Mesenteric fat pad (tissue), 1 donor: ENCODE data around the gene GFOD2. TPM values are rescaled to one million over a fixed set of nuclear protein-coding genes. Genes with fewer than 3 reads are reported as not detected.

Experiments
- DNase-seq: peaks from one replicate; pipeline ENCODE4 v3.0.0-alpha.2; 2020; ENCODE audit warnings: low spot score
- total RNA-seq: library from RNA; stranded (reverse); fragmentation: NEBNext Ultra II Directional; extraction: Animal tissue kit (Norgen Biotek cat#: 25700); gene quantifications from one replicate; pipeline ENCODE4 v1.2.1, GENCODE V29; 2021
- donor health status: DM: yes; HTN: yes; CAD: no.

Gene GFOD2
- total RNA-seq, 1 donor from 2014 or later: 16.7 TPM

GRCh38 chr16:67647111-67647651 is 71.9 kb downstream of the GFOD2 start:
- no peak for DNase-seq

- DNase-seq: no peak
Measured at GRCh38 chr16:67645397-67646121, 73.6 kb downstream of the GFOD2 start.

DNA sequence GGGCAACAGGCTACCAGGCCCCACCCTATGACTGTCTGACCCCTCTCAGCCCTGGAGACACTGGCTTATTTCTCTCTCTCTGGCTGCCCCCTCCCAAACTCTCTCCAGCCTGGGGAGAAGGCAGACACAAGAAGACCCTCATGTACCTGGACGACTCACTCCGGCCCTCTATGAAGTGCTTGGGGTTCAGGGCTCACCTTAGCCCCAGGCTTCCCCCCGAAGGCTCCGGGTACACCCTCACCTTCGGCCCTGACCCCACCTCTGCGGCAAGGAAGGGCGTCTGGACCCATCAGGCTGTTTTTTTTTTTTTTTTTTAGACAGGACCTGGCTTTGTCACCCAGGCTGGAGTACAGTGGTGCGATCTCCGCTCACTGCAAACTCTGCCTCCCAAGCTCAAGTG is 75.1 kb downstream of the GFOD2 start:
- DNase-seq: no peak

DNA sequence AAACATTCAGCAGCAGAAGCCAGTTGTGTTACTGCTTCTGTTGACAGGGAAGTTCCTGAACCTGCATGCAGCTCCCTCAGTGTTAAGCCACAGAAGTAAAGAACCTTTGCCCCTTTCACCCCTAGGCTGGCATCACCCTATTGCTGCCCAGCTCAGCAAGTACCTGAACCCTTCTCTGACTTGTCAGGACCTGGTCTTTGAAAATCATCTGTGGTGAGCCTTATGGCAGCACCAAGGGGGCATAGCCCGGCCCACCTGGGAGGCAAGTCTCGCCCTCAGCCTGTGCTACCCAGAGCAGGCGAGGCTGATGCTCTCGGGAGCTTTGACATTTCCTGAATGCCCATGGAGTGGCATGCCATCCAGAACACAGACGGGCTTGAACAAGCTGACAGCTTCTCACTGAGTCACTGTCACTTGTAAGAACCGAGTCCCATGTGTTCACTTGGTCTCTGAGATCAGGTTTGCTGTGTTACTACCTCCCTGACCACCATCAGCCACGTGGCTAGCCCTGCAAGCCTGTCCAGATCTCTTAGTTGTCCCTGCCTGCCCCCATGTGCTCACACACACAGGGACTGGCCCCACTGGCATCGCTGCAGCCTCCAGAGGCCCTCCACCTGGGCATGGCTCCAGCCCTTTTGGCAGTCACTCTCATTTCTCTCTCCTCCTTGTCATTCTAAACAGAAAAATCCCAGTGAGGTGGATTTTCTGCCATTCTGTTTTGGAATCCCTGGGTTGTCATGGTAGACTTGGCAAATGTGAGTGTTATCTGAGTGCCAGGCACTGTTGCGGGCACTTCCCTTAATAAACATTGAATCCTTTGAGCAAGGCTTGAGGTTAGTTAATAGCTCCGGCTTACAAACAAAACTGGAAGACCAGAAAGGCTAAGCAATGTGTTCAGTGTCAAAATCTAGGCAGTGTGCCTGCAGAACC is 77.1 kb downstream of the GFOD2 start:
- no peak for DNase-seq

DNA sequence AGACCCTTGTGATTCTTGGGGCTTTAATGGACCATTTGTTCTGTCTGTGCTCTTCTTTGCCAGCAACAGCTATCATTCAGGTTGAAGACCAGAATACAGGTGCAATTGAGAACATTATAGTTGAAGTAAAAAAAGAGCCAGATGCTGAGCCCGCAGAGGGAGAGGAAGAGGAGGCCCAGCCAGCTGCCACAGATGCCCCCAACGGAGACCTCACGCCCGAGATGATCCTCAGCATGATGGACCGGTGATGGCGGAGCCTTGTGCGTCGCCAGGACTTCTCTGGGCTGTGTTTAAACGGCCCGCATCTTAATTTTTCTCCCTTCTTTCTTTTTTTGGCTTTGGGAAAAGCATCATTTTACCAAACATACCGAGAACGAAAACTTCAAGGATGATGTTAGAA is 81.5 kb downstream of the GFOD2 start:
- DNase-seq: no peak

DNA sequence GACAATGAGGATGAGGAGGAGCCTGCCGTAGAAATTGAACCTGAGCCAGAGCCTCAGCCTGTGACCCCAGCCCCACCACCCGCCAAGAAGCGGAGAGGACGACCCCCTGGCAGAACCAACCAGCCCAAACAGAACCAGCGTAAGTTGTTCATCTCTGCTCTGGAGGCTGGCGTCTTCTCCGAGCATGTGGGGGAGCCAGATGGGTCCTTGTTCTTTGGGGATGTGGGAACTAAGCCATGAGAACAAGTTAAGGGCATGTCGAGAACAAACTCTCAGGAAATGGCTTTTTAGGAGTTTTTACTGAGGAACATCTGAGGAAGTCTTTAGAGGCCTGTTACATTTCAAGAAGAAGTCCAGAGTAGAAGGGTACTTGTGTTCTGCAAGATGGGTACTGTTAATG is 82.4 kb downstream of the GFOD2 start:
- DNase-seq: no peak

DNA sequence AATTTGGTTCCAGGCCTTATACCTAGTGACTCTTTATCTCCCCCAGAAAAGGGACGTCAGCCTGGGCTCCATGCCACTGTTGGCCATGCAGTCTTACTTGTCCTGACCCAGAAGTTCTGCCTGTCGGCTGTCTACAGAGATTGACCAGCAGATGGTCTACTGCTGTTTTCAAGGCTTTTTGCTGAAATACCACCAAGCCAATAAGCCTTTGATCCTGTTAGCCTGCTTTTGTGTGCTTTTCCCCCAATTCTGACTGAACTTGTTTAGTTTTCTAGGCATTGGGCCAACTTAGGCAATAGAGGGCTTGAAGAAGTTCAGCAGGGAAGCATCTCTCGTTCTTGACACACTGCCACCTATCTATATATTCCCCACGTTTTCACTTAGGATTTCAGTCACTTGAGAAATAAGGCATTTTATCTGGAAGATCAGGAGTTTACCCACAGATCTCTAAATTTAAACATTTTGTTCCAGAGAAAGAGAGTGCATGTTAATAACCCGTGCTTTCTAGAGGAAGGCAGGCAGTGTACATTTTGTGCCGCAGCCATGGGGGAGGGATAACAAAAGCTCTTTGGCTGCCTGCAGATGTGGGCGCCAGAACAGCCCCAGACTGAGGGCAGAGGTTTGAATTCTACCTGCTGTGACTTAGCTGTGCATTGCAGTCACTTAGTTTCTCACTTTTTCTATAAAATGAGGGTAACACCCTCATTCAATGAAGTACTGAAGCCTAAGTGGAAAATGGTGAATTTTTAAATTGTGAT is 86.5 kb downstream of the GFOD2 start:
- no peak for DNase-seq

DNA sequence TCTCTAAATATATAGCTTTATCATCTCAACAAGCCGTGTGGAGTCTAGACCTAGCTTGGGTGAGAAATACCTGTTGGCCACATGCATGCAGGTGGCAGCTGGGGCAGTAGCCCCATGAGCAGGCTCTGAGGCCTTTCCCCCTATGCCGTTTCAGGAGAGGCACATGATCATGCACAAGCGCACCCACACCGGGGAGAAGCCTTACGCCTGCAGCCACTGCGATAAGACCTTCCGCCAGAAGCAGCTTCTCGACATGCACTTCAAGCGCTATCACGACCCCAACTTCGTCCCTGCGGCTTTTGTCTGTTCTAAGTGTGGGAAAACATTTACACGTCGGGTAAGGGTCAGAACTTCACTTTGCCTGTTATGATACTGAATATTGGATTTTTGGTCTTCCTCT is 90.9 kb downstream of the GFOD2 start:
- DNase-seq: no peak

Other genes with a start within 250 kb of the GFOD2 start
- gene ATP6V0D1, start 238.2 kb downstream of the GFOD2 start, total RNA-seq: 89.5 TPM
- not detected for gene AGRP, start 235.8 kb downstream of the GFOD2 start, total RNA-seq
- gene RIPOR1, start 190.5 kb downstream of the GFOD2 start, total RNA-seq: 107 TPM
- 26.2 TPM for gene CTCF, start 156.8 kb downstream of the GFOD2 start, total RNA-seq
- gene CARMIL2, start 74.2 kb downstream of the GFOD2 start, total RNA-seq: 0.96 TPM
- 11.5 TPM for gene ACD, start 59.1 kb downstream of the GFOD2 start, total RNA-seq
- 3.9 TPM for gene PARD6A, start 58.4 kb downstream of the GFOD2 start, total RNA-seq
- gene ENKD1, start 52.6 kb downstream of the GFOD2 start, total RNA-seq: 11.4 TPM
- gene C16orf86, start 52.5 kb downstream of the GFOD2 start, total RNA-seq: 2.9 TPM
- 14.5 TPM for gene RANBP10, start 87.2 kb upstream of the GFOD2 start, total RNA-seq
- gene TSNAXIP1, start 87.6 kb upstream of the GFOD2 start, total RNA-seq: 1.1 TPM
- gene THAP11, start 123.0 kb upstream of the GFOD2 start, total RNA-seq: 21.6 TPM
- 87.6 TPM for gene NUTF2, start 127.6 kb upstream of the GFOD2 start, total RNA-seq
- gene CENPT, start 128.4 kb upstream of the GFOD2 start, total RNA-seq: 35.5 TPM
- 41.3 TPM for gene EDC4, start 153.7 kb upstream of the GFOD2 start, total RNA-seq
- gene NRN1L, start 165.6 kb upstream of the GFOD2 start, total RNA-seq: not detected
- gene PSKH1, start 173.9 kb upstream of the GFOD2 start, total RNA-seq: 28.6 TPM
- 1.3 TPM for gene CTRL, start 212.5 kb upstream of the GFOD2 start, total RNA-seq
- 53.8 TPM for gene PSMB10, start 217.5 kb upstream of the GFOD2 start, total RNA-seq
- gene LCAT, start 224.8 kb upstream of the GFOD2 start, total RNA-seq: 32.1 TPM
- 113 TPM for gene SLC12A4, start 249.3 kb upstream of the GFOD2 start, total RNA-seq